GM11168 (cell line): ENCODE results near the gene TBC1D19.
"Not testable (repeated sequence)": the region's sequence is repeated elsewhere in the genome, so short reads cannot be mapped to it uniquely, and the experiment has no call there.

Experiments
- in situ Hi-C: fragments of 300-500 bp; cut with MboI; formaldehyde crosslinking; loops from one replicate; pipeline ENCODE4 v1.12.0; 2022; ENCODE audit warnings: low sequenced_read_pairs; ENCODE audit not compliant: unreplicated experiment

Gene TBC1D19

DNA sequence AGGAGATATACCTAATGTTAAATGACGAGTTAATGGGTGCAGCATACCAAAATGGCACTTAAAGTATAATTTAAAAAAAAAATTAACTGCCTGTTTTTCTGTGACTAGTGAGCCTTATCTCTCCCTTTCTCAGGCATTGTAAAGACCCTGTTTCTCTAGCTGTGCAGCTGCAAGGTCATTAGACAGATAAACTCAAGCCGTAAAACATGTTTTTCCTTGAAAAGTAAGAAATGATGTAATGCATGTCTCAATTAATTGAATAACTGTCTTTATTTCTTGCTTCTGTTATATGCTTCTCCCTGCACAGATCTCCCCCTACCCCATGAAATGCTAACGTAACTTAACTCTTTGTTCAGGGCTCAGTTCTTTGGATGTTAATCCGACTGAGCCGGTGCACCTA is 10.5 kb downstream of the TBC1D19 start:
- in situ Hi-C loops, result no loop called here

DNA sequence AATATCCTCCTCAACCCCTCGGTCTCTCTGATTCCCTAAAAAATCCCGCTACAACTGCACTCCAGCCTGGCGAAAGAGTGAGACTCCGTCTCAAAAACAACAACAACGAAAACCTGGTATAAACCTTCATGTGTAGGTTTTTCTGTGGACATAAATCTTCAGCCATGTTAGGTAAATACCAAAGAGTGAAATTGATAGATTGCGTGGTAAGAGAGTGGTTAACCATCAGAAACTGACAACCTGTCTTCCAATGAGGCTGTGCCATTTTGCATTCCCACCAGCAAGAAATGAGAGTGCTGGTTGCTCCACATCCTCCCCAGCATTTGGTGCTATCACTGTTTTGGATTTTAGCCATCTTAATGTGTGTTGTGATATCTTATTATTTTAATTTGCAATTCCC is 10.9 kb downstream of the TBC1D19 start:
- in situ Hi-C loops, result no loop called here

DNA sequence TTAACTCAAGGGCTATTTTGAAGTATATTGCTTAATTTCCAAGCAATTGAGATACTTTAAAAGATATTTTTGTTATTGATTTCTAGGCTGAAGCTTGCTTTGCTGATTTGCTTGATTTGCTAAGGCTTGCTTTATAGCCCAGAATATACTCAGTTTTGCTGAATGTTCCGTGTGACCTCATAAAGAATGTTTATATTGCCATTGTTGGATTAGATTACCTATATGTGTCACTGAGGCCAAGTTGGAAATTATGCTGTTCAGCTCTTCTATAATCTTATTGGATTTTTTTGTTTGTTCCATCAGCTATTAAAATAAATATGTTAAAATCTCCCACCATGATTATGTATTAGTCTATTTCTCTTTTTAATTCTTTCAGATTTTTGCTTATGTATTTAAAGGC is 13.0 kb downstream of the TBC1D19 start:
- in situ Hi-C loops, result no loop called here

DNA sequence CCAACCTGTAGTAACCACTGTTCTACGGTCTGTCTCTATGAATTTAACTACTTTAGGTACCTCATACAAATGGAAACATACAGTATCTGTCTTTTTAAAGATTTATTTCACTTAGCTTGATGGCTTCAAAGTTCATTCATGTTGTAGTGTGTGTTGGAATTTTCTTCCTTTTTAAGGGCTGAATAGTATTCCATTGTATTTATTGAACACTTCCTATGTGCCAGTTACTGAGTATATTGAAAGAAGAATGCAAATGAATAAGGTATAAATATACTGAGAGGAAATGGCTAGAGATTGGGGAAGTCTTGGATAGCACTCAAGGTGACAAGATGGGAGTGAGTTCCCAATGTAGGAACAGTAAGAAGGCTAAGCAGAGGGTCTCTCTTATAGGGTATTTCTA is 17.3 kb downstream of the TBC1D19 start:
- in situ Hi-C loops, result no loop called here

DNA sequence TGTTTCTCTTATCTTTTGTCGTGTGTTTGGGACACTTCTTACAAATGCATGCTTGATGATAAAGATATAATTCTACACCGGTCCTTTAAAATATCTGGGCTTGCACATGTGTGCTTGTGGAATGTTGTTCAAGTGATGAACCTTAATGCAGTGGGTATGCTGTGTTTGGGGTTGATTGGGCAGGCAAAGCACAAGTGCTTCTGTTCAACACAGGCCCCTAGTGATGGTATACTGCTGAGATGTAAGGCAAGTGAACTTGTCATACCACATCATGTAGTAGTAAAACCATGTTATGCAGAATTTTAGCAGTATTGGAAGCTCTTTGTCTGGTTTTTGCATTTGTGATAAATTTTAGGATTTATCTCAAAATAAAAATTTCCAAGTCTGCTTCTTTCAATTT is 23.9 kb downstream of the TBC1D19 start:
- in situ Hi-C loops, result no loop called here

DNA sequence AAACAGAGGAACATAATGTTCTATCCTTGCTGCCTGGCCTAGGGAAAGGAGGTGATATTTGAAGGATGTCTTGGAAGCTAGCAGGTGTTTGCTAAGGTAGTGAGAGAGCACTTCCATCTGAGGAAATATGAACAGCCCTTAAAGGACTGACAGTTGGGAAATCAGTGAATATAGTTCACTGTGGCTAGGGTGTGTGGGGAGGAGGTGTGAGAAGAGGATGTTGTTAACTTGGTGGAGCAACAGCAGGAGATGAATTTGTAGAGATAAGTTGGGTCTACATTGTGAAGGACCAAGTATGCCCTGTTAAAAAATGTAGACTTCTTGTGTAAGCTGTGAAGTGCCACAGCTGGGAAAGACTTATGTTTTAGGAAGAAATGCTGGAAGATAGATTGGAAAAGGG is 25.5 kb downstream of the TBC1D19 start:
- in situ Hi-C loops, result no loop called here

DNA sequence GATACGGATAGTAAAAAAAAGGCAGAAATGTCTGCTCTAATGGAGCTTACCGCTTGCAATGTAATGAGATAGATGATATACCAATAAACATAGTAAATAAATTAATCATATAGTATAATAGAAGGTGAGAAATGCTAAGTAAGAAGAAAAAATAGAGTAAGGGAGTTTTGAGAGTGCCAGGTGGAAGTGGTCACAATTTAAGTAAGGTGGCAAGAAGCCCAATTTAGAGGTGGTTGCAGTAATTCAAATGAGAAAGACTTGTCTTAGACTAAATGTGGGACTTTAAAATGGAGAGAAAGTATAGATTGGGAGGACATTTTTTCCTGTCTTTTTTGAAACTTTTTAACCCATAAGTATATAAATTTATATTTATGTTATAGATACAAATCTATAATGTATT is 26.0 kb downstream of the TBC1D19 start:
- in situ Hi-C loops, result no loop called here

DNA sequence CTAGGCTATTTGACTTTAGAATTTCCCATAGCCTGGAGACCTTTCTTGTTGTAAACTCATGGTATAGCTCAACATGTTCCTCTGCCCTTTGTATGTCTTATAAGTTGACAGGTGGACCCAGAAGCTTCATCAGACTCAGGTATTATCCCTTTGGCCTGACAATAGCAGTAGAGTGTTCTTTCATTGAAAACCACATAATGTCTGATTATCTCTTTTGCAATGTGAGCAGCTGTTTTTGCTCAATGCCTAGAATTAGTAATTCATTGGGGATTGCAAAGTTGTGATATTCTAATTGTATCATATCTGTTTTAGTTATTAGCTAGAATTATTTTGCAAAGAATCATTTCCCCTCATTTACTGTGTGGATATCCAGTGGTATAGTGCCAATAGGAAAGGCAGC is 27.5 kb downstream of the TBC1D19 start:
- in situ Hi-C loops, result no loop called here

DNA sequence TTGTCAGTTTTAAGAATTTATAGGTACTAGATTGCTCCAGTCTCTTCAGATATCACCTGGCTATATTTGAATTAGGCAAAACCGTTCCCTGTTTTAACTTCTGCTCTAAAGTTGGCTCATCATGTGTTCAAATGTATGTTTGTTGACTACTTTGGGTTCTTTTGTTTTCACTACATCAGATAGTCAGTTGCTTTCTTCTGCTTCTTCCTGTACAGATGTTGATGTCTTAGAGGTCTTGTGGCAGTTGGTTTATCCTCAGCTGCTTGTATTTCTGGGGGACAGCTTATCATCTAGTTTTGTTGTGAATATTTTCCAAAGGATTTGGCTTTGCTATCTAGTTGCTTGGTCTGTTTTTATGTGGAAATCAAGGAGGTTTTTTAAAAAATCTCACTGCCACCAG is 28.0 kb downstream of the TBC1D19 start:
- in situ Hi-C loops, result no loop called here

DNA sequence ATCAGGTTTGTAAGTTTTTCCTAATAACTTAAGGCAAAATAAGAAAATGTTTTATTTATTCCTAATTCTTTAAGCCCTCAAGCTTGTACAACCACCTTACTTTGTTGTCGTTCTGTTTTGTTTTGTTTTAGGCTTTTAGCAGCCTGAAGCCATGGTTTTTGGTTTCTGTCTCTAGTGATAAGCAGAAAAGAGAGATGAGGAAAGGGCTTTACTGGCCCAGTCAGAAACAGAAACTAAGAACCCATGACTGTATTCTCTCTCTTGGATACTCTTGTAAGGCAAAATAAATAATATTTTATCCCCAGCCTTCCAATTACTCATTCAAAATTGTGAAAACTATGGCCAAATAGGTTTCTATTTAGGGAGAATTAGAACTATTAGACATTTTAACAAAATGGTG is 29.4 kb downstream of the TBC1D19 start:
- in situ Hi-C loops, result no loop called here

DNA sequence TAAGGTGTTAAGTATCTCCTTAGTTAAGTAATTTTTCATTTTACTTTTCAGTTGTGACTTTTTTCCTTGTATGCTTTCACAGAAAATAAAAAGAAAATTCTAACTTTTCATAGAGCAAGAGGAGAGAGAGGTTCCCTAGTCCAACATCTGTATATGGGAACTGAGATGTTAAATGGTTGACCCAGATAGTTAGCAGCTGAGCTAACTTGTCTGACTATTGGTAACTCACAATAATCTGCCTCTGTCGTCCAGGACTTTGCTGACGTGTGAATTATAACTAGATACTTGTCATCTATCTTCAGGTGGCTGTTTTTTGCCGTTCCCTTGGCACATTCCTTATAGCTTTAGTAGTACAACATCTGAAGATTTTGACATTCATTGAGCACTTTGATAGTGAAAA is 29.9 kb downstream of the TBC1D19 start:
- in situ Hi-C loops, result no loop called here

DNA sequence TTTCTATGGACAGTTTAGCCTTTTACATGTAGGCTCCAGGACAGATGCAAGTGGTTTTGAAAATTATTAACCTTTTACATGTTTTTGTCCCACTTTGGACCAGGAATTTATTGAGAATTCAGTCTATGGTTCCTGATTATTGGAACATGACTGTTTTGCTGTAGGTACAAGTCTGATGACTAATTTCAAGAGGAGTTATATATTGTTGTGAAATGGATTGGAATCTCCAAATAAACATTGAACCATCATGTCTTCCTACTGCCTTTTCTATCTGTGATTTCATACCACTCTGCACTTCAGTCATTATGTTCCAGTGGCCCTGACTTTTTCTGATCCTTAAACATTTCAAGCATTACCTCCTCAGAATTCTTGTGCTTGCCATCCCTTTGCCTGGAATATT is 35.9 kb downstream of the TBC1D19 start:
- in situ Hi-C loops, result no loop called here

DNA sequence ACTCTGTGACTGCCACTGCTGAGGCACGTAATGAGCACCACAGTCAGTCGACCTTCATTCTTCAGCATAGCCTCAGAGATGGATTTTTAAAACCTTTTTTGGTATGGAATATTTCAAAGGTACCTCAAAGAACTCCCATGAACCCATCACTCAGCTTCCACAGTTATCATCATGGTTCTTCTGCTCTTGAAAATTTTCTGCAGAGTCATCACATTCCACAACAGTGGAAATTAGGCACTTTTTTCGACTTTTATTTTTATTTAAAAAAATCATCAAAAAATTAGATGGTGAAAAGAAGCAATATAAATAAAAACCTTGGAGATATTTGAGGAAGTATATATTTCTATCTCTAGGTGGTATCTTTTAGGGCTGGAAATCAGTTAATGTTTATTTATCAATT is 37.5 kb downstream of the TBC1D19 start:
- in situ Hi-C loops, result no loop called here

DNA sequence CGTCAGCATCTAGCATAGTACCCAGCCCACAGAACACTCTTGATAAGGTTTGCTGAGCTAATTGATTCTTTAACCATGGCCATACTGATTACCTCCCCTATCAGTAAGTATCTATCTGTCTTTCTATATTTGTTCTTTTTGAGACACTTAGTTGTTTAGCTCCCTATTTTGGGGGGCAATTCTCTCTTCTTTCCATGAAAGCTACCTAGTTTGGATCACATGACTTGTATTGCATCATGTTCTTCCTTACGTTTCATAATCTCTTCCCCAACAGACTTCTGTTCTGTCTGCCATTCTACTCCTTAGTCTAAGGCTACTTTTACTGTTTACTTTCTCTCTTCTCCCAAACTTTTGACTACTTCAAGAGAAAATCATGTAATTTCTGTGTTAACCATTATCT is 39.0 kb downstream of the TBC1D19 start:
- in situ Hi-C loops, result no loop called here

DNA sequence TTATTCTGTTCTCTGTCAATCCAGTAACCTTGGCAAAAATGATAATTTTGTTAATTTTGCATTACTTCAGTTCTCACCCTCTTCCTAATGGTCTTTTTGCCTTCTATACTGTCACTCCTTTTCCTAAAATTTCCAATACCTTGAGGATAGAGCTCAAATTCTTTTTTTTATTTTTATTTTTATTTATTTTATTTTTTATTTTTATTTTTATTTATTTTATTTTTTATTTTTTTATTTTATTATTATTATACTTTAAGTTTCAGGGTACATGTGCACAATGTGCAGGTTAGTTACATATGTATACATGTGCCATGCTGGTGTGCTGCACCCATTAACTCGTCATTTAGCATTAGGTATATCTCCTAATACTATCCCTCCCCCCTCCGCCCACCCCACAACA is 42.8 kb downstream of the TBC1D19 start:
- in situ Hi-C loops, result not testable (repeated sequence)

DNA sequence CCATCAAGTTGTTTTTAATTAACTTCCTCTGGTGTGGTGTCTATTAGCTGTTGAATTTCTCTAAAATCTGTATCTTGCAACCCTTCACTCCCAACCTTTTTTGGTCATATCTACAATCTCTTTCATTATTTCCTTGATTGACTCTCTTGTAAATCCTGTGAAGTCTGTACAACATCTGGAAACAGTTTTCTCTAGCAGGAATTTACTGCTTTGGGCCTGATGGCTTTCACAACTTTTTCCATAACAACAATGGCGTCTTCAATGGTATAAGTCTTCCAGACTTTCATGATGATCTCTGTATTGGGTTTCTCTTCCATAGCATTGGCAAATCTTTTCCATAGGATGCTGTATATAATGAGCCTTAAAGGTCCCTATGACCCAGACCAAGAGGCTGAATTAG is 49.0 kb downstream of the TBC1D19 start:
- in situ Hi-C loops, result no loop called here

DNA sequence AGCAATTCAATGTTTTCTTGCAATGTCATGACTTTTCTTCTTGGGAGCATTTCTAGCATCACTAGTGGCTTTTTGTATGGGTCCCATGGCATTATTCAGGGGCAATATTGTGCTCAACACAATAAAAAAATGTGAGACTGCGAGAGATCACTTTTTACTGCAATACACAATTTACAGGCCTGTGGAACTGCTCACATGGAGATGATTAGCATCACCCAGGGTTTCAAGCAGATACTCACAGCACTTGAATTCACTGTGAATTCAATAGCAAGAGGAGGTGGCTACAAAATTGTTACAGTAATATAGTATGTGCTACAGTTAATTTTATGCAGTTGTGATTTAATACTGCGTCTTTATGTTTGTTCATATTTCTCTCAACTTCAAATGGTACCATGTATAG is 50.4 kb downstream of the TBC1D19 start:
- in situ Hi-C loops, result no loop called here

DNA sequence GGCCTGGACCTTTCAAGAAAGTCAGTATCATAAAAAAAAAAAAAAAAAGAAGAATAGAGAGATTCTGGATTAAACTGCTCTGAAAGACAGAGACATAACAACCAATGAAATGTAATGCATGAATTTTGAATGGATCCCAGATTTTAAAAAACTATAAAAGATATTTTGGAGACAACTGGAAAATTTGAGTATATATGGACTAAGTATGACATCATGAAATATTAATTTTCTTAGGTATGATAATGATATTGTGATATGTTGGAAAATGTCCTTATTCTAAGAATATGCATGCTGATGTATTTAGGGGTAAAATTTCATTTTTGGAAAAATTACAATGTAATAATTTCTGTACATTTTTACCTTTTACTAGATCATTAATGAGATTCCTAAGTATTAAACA is 52.6 kb downstream of the TBC1D19 start:
- in situ Hi-C loops, result no loop called here

DNA sequence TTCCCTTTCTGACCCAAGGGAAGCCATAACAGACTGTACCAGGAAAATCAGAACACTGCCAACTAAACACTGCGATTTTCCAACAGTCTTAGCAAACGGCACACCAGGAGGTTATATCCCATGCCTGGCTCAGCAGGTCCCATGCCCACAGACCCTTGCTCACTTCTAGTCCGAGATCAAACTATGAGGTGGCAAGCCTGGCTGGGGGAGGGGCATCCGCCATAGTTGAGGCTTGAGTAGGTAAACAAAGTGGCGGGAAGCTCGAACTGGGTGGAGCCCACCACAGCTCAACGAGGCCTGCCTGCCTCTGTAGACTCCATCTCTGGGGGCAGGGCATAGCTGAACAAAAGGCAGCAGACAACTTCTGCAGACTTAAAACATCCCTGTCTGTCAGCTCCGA is 56.8 kb downstream of the TBC1D19 start:
- in situ Hi-C loops, result not testable (repeated sequence)

DNA sequence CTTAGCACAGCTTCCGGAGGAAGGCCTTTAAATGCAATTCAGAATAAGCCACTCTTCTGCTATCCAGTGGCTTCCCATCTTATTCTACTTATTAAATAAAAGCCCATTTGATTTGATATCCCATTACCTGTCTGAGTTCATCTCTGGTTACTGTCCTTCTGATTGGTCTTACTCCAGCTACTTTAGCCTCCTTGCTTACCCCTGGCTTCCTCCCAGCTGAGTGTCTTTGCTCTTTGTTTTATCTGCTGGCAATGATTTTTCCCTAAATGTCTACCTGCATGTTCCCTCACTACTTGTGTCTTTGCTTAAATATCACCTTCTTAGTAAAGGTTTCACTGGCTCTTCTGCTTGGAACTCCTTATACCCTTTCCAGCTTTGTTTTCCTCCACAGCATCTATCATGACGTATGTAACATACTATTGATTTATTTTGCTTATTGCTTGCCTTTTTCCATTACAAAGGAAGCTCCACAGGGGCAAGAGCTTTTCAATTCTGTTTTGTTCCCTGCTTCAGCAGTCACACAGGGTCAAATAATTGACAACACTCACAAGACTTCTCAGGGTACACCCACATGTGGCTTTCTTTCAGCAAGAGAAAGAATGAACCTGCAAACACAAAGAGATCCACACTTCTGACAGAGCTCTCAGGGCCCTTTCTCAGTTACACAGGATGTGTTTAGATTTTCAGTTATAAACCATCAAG is 63.8 kb downstream of the TBC1D19 start:
- in situ Hi-C loops, result no loop called here

DNA sequence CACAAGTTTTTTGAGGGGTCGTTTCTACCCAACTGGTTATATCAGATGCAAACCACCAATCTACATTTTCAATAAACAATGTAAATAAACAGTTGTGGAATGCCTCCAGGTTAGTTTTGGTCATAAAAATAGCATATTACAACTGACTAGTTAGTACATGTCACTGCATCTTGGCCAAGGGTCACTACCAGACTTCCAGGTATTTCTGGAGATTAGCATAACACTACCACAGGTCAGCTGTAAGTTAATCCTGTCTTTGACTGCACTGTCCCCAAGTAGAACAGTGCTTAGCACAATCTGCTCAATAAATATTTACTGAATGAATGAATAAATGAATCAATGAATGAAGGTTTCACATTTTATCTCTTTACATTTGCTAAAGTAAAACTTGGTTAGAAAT is 64.4 kb downstream of the TBC1D19 start:
- in situ Hi-C loops, result no loop called here

DNA sequence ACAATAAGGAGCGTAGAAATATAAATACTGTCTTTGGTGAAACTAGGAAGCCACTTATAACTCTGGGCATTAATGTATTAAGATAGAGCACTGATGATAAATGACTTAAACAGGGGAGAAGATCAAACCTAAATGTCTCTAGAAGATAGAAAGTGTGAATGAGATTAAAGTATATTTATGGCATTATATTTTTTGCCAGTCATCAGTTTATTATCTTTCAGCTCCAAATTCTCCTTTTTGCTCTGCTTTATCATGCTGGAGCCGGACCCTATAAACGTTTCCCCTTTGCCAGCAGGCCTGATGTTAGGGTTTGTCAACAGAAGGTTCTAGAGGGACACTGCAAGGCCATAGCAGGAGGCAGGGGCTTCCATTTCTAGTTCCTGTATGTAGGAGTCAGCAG is 76.4 kb downstream of the TBC1D19 start:
- in situ Hi-C loops, result no loop called here

DNA sequence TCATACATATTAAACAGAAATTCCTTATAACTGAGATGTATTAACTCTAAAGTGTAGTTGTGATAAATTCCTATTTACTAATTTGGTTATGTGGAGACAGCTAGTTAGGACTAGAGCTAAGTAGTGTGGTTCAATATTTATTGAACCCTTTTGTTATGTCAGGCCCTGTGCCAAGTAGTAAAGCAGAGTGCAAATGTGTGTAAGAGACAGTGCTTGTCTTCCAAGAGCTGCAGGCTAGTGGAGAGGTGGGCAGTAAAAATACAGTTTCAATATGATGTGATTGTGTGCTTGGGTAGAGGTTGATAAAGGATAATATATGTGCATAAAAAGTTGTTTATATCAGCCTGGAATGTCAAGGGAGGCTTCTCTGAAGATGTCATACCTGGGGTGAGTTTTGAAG is 80.0 kb downstream of the TBC1D19 start:
- in situ Hi-C loops, result no loop called here
